ENCODE measurements around the gene SLC43A2. TPM values are rescaled to one million over a fixed set of nuclear protein-coding genes. Genes with fewer than 3 reads are reported as not detected.
A peak's percentile ranks its signal among the peaks of the same experiment; 100 is the strongest.

The SLC43A2 gene
- total RNA-seq, 1 experiment from 2014 or later, result 11.0 TPM

GRCh38 chr17:1651559-1651844 lies 22.9 kb upstream of the SLC43A2 start:
- no peaks in the 10 kb centered on the region for H3K9me3 Mint-ChIP-seq
- CTCF ChIA-PET, result interaction anchor here (4.6 to 7.2 kb wide), 2 partner anchors 17 to 76 kb away, joined by 56 to 133 read pairs; no protein-coding TSS in a partner anchor
- H3K4me1 Mint-ChIP-seq, result peaks cover 6% of the 10 kb centered on the region
- H3K36me3 Mint-ChIP-seq, result peaks cover 55% of the 10 kb centered on the region
- ATAC-seq (no peak), DNase-seq (ENCODE audit: low spot score) (no peak)
- POLR2A ChIA-PET, result no interaction called here
- no peak overlapping the region for H3K27ac Mint-ChIP-seq
- H3K27me3 Mint-ChIP-seq (ENCODE audit: low read depth), result no peaks in the 10 kb centered on the region; the same call in 1 of the 2 replicates
- H3K4me3 Mint-ChIP-seq, result no peak overlapping the region
- no peak for TF ChIP-seq TEAD4 (CRISPR knock-in tag; IDR thresholded peaks at IDR 0.05)
- peak; percentile 63 for TF ChIP-seq PRDM15 (CRISPR knock-in tag; IDR thresholded peaks at IDR 0.05)
- TF ChIP-seq CBFB (CRISPR knock-in tag; IDR thresholded peaks at IDR 0.05; ENCODE audit: low read depth), result no peak
- no peak for TF ChIP-seq TP53 (CRISPR knock-in tag; IDR thresholded peaks at IDR 0.05)

- peaks cover 49% of the 10 kb centered on the region for H3K36me3 Mint-ChIP-seq
- CTCF ChIA-PET, result interaction anchor here (2.5 to 7.2 kb wide), 4 partner anchors 18 to 76 kb away, joined by 11 to 133 read pairs (median 41); partner anchors contain the start of gene PRPF8
- POLR2A ChIA-PET, result no interaction called here
- no peak for ATAC-seq
- no peak for DNase-seq (ENCODE audit: low spot score)
- H3K9me3 Mint-ChIP-seq, result no peaks in the 10 kb centered on the region
- no peaks in the 10 kb centered on the region; the same call in 1 of the 2 replicates for H3K27me3 Mint-ChIP-seq (ENCODE audit: low read depth)
- peaks cover 12% of the 10 kb centered on the region for H3K4me1 Mint-ChIP-seq
- H3K27ac Mint-ChIP-seq, result no peak overlapping the region
- peak overlapping the region; percentile 8; the same call in 1 of the 2 replicates for H3K4me3 Mint-ChIP-seq
- TF ChIP-seq ESRRA (CRISPR knock-in tag; IDR thresholded peaks at IDR 0.05; ENCODE audit: borderline replicate concordance) (no peak), ZNF263 (CRISPR knock-in tag; IDR thresholded peaks at IDR 0.05; ENCODE audit: low read depth) (no peak), IRF1 (CRISPR knock-in tag; IDR thresholded peaks at IDR 0.05) (no peak), EMX1 (CRISPR knock-in tag; IDR thresholded peaks at IDR 0.05) (no peak), JUN (CRISPR knock-in tag; IDR thresholded peaks at IDR 0.05) (no peak), KAT7 (CRISPR knock-in tag; IDR thresholded peaks at IDR 0.05; ENCODE audit: borderline replicate concordance) (no peak), SMAD4 (CRISPR knock-in tag; IDR thresholded peaks at IDR 0.05) (no peak), AFF4 (CRISPR knock-in tag; IDR thresholded peaks at IDR 0.05; ENCODE audit: borderline replicate concordance) (no peak), PRRX2 (CRISPR knock-in tag; IDR thresholded peaks at IDR 0.05) (no peak), JAZF1 (CRISPR knock-in tag; IDR thresholded peaks at IDR 0.05) (no peak), NFATC4 (CRISPR knock-in tag; IDR thresholded peaks at IDR 0.05) (no peak)
- TF ChIP-seq, protein P1, sequence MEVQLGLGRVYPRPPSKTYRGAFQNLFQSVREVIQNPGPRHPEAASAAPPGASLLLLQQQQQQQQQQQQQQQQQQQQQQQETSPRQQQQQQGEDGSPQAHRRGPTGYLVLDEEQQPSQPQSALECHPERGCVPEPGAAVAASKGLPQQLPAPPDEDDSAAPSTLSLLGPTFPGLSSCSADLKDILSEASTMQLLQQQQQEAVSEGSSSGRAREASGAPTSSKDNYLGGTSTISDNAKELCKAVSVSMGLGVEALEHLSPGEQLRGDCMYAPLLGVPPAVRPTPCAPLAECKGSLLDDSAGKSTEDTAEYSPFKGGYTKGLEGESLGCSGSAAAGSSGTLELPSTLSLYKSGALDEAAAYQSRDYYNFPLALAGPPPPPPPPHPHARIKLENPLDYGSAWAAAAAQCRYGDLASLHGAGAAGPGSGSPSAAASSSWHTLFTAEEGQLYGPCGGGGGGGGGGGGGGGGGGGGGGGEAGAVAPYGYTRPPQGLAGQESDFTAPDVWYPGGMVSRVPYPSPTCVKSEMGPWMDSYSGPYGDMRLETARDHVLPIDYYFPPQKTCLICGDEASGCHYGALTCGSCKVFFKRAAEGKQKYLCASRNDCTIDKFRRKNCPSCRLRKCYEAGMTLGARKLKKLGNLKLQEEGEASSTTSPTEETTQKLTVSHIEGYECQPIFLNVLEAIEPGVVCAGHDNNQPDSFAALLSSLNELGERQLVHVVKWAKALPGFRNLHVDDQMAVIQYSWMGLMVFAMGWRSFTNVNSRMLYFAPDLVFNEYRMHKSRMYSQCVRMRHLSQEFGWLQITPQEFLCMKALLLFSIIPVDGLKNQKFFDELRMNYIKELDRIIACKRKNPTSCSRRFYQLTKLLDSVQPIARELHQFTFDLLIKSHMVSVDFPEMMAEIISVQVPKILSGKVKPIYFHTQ (CRISPR knock-in tag; IDR thresholded peaks at IDR 0.05), result no peak
- TF ChIP-seq, protein P2, sequence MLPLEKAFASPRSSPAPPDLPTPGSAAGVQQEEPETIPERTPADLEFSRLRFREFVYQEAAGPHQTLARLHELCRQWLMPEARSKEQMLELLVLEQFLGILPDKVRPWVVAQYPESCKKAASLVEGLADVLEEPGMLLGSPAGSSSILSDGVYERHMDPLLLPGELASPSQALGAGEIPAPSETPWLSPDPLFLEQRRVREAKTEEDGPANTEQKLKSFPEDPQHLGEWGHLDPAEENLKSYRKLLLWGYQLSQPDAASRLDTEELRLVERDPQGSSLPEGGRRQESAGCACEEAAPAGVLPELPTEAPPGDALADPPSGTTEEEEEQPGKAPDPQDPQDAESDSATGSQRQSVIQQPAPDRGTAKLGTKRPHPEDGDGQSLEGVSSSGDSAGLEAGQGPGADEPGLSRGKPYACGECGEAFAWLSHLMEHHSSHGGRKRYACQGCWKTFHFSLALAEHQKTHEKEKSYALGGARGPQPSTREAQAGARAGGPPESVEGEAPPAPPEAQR (CRISPR knock-in tag; IDR thresholded peaks at IDR 0.05), result no peak
- TF ChIP-seq, protein P3, sequence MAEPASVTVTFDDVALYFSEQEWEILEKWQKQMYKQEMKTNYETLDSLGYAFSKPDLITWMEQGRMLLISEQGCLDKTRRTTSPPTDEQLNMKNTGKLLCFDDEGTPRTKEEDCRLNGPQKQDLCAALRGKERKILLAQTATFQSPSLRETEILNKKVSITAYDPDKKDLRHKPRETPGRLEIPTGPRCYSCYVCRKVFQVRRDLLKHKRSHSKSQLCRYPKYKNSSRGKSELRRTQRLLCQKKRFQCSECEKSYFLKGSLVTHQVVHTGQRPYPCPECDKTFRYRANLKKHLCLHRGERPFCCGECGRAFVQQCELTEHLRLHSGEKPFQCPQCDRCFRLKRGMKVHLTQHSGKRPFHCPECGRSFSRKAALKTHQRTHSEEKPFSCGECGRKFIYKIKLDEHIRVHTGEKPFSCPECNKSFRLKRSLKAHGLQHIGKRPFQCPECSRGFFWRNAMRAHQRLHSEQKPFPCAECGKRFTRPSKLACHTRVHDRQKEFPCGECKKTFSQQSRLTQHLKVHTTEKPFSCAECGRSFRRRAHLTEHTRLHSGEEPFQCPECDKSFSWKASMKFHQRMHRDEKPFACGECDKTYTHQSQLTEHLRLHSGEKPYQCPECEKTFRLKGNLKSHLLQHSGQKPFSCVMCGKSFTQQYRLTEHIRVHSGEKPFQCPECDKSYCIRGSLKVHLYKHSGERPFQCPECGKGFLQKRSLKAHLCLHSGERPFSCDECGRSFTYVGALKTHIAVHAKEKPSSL (CRISPR knock-in tag; conservative IDR thresholded peaks at IDR 0.05), result no peak
- TF ChIP-seq, protein P4, sequence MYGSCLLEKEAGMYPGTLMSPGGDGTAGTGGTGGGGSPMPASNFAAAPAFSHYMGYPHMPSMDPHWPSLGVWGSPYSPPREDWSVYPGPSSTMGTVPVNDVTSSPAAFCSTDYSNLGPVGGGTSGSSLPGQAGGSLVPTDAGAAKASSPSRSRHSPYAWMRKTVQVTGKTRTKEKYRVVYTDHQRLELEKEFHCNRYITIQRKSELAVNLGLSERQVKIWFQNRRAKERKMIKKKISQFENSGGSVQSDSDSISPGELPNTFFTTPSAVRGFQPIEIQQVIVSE (CRISPR knock-in tag; IDR thresholded peaks at IDR 0.05; ENCODE audit: borderline replicate concordance), result no peak
These were observed 22.3 kb upstream of the SLC43A2 start for GRCh38 chr17:1650731-1651558.
